ENCODE data around the gene AIP.

Gene AIP

GRCh38 chr11:67499808-67500483, 17.1 kb downstream of the AIP start:
- no peak for DNase-seq (ENCODE audit: low read depth)
- no peak for TF ChIP-seq CTCF (conservative IDR thresholded peaks at IDR 0.05; ENCODE audit: low read length)
- no peak overlapping the region for H3K4me3 ChIP-seq (ENCODE audit: low read length)

GRCh38 chr11:67500484-67500821, 17.6 kb downstream of the AIP start:
- DNase-seq (ENCODE audit: low read depth), result no peak
- no peak for TF ChIP-seq CTCF (conservative IDR thresholded peaks at IDR 0.05; ENCODE audit: low read length)
- H3K4me3 ChIP-seq (ENCODE audit: low read length), result no peak overlapping the region

GRCh38 chr11:67500831-67501715, 18.2 kb downstream of the AIP start:
- DNase-seq (ENCODE audit: low read depth), result no peak
- TF ChIP-seq CTCF (conservative IDR thresholded peaks at IDR 0.05; ENCODE audit: low read length), result no peak
- H3K4me3 ChIP-seq (ENCODE audit: low read length), result no peak overlapping the region

DNA sequence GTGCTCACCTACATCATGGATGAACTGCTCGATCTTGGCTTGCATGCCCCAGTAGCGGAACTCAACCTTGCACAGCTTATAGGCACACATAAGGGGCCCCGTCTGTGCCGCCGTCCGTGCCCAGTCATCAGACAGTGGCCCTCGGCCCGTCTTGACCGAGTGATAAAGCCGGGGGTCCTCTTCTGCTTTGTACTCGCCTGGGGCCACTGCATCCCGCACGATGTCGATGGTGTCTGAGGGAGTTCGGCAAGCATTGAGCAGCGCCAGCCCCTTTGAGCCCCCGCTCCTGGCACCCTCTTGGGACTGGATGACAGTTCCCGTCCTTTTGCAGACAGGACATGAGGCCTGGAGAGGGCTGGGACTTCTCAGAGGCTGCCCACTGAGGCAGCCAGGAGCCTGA, 19.0 kb downstream of the AIP start:
- TF ChIP-seq CTCF (conservative IDR thresholded peaks at IDR 0.05; ENCODE audit: low read length), result no peak
- DNase-seq (ENCODE audit: low read depth), result no peak

GRCh38 chr11:67502328-67502979, 19.6 kb downstream of the AIP start:
- DNase-seq (ENCODE audit: low read depth), result no peak
- TF ChIP-seq CTCF (conservative IDR thresholded peaks at IDR 0.05; ENCODE audit: low read length), result no peak
- H3K4me3 ChIP-seq (ENCODE audit: low read length), result no peak overlapping the region

More for the DNA sequence above, 19.0 kb downstream of the AIP start:
- no peak overlapping the region for H3K4me3 ChIP-seq (ENCODE audit: low read length)

DNA sequence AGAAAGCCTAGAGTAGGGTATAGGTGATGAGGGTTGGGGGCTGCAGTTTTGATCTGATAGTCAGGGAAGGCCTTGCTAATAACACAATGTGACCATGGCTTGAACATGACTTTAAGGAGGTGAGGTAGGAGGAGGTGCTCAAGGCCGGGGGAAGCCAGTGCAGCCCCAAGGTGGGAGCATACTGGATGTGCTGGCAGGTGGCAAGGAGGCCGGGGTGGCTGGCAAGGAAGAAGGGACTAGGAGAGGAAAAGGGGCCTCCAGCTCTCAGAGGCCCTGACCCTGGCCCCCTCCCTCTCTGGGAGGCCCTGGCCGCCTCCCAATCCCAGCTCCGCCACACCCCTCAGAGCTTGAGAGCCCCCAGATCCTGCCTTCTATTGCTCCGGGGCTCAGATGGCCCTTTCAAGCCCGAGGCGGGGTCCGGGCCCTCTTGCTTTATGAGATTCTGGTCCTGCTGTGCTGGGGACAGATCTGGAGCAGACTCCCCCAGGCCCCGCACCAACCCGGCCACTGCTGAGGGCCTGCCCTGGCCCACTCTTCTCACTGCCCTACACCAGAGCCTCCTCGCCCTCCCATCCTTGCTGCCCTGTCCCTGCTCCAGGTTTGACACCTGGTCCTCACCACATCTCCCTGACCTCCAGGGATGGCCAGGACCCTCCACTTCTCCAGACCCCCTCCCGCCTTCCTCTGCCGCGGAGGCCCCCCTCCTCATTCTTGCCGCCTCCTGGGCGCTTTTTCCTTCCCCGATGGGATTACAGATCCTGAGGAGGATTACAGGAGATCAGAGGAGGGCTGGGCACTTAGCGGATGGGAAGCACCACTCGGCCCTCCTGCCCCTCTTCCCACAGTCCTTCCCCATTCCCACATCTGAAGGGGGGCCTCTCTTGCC, 20.5 kb downstream of the AIP start:
- DNase-seq (ENCODE audit: low read depth), result no peak
- H3K4me3 ChIP-seq (ENCODE audit: low read length), result peak overlapping the region; percentile 76
- TF ChIP-seq CTCF (conservative IDR thresholded peaks at IDR 0.05; ENCODE audit: low read length), result no peak
